Measurements from ENCODE around the gene CD86. TPM values are rescaled to one million over a fixed set of nuclear protein-coding genes. Genes with fewer than 3 reads are reported as not detected.

CD86 gene
- total RNA-seq, 1 donor: not detected

- no peak for TF ChIP-seq CTCF (IDR thresholded peaks at IDR 0.05; ENCODE audit: insufficient read depth, low read length)
- H3K4me3 ChIP-seq (ENCODE audit: low read depth, low read length): no peak overlapping the region
- no peak for DNase-seq (ENCODE audit: low read depth)
These were observed 24.5 kb downstream of the CD86 start for GRCh38 chr3:122079524-122080206.

- no peak for DNase-seq (ENCODE audit: low read depth)
- no peak for TF ChIP-seq CTCF (IDR thresholded peaks at IDR 0.05; ENCODE audit: insufficient read depth, low read length)
- no peak overlapping the region for H3K4me3 ChIP-seq (ENCODE audit: low read depth, low read length)
These were observed 25.0 kb downstream of the CD86 start for GRCh38 chr3:122080207-122080587.

- DNase-seq (ENCODE audit: low read depth): no peak
- no peak for TF ChIP-seq CTCF (IDR thresholded peaks at IDR 0.05; ENCODE audit: insufficient read depth, low read length)
- H3K4me3 ChIP-seq (ENCODE audit: low read depth, low read length): no peak overlapping the region
These were observed 26.5 kb downstream of the CD86 start for GRCh38 chr3:122081543-122082247.

GRCh38 chr3:122082357-122082756, 27.2 kb downstream of the CD86 start:
- no peak overlapping the region for H3K4me3 ChIP-seq (ENCODE audit: low read depth, low read length)
- no peak for DNase-seq (ENCODE audit: low read depth)
- no peak for TF ChIP-seq CTCF (IDR thresholded peaks at IDR 0.05; ENCODE audit: insufficient read depth, low read length)

- no peak for TF ChIP-seq CTCF (IDR thresholded peaks at IDR 0.05; ENCODE audit: insufficient read depth, low read length)
- H3K4me3 ChIP-seq (ENCODE audit: low read depth, low read length): no peak overlapping the region
- DNase-seq (ENCODE audit: low read depth): no peak
These were observed 29.6 kb downstream of the CD86 start for GRCh38 chr3:122084799-122085198.

- TF ChIP-seq CTCF (IDR thresholded peaks at IDR 0.05; ENCODE audit: insufficient read depth, low read length): no peak
- DNase-seq (ENCODE audit: low read depth): no peak
- H3K4me3 ChIP-seq (ENCODE audit: low read depth, low read length): no peak overlapping the region
These were observed 30.5 kb downstream of the CD86 start for GRCh38 chr3:122085673-122086072.

Measured in fibroblast of the aortic adventitia (primary cell).